Endothelial cell (in vitro differentiated cells): ENCODE results near the gene NECTIN1. TPM values are rescaled to one million over a fixed set of nuclear protein-coding genes. Genes with fewer than 3 reads are reported as not detected.

Experiments
- DNase-seq: peaks from one replicate; pipeline ENCODE4 v3.0.0; 2021; ENCODE audit warnings: low spot score
- H3K27ac Mint-ChIP-seq: one replicate; pipeline ENCODE4 v1.8.0; 2021; ENCODE audit warnings: mixed read lengths, inconsistent platforms; ENCODE audit not compliant: unreplicated experiment
- H3K27me3 Mint-ChIP-seq: one replicate; pipeline ENCODE4 v1.8.0; 2021; ENCODE audit warnings: mild to moderate bottlenecking, moderate library complexity, mixed read lengths, inconsistent platforms; ENCODE audit not compliant: unreplicated experiment
- H3K36me3 Mint-ChIP-seq: one replicate; pipeline ENCODE4 v1.8.0; 2021; ENCODE audit warnings: mild to moderate bottlenecking, low read depth, mixed read lengths, inconsistent platforms; ENCODE audit not compliant: unreplicated experiment
- H3K4me1 Mint-ChIP-seq: one replicate; pipeline ENCODE4 v1.8.0; 2021; ENCODE audit warnings: mild to moderate bottlenecking, mixed read lengths, inconsistent platforms; ENCODE audit not compliant: unreplicated experiment
- H3K4me3 Mint-ChIP-seq: one replicate; pipeline ENCODE4 v1.8.0; 2021; ENCODE audit warnings: mild to moderate bottlenecking, mixed read lengths, inconsistent platforms; ENCODE audit not compliant: unreplicated experiment
- H3K9me3 Mint-ChIP-seq: one replicate; pipeline ENCODE4 v1.8.0; 2021; ENCODE audit warnings: mixed read lengths, inconsistent platforms; ENCODE audit not compliant: unreplicated experiment
- CTCF ChIP-seq: fragments of 200-600 bp; sonication (generic); IDR thresholded peaks from one replicate; pipeline ENCODE4 v1.5.0; 2021; ENCODE audit warnings: antibody characterized with exemption; ENCODE audit not compliant: unreplicated experiment
- total RNA-seq: library from RNA; stranded (reverse); fragmentation: NEBNext Ultra II Directional; extraction: Animal tissue kit (Norgen Biotek cat#: 25700); gene quantifications from one replicate; pipeline ENCODE4 v1.2.1, GENCODE V29; 2021; ENCODE audit not compliant: unreplicated experiment

Gene NECTIN1
- total RNA-seq, 1 donor from 2014 or later, result 17.9 TPM

DNA sequence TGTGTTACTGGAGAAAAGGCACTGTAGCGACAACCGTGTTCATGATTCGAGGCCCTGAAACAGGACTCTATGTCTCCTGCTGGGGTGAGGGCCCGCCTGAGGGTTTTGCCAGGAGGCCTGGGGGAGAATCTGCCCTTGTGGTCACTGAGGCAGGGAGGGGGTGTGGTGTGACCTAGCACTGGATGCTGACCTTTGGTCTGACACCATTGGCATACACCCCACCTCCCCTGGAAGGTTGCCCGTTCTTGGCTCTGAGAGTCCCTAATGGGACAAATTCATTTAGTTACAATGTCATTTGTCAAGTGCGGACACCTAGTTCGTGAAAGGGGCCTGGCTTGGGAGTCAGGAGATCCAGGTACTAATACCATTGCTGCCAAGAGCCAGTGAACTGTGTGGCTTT is 29.0 kb downstream of the NECTIN1 start:
- no peaks in the 10 kb centered on the region for H3K36me3 Mint-ChIP-seq

DNA sequence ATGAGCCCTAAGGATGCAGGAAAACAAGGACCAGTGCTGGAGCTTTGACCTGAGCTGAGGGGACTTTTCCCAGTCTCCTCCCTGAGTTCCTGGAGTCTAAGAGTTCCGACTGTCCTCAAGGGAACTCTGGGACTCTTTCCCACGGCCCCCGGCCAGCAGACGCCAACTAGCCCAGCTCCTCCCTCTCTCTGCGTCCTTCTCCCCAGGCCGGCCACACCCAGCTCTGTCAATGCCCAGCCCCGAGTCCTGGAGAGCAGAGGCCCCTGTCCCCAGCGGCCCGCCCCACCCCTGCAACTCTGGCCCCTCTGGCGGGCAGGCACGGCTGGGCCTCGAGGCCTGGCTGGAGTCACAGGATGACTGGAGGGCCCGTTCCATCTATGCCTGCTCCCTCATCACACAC is 29.8 kb downstream of the NECTIN1 start:
- peaks cover 2% of the 10 kb centered on the region for H3K27me3 Mint-ChIP-seq
- H3K27ac Mint-ChIP-seq, result no peak overlapping the region
- TF ChIP-seq CTCF, result no peak
- no peaks in the 10 kb centered on the region for H3K9me3 Mint-ChIP-seq
- H3K4me3 Mint-ChIP-seq, result no peak overlapping the region
- no peaks in the 10 kb centered on the region for H3K36me3 Mint-ChIP-seq
- DNase-seq, result no peak
- H3K4me1 Mint-ChIP-seq, result no peaks in the 10 kb centered on the region

More for the DNA sequence above, 29.0 kb downstream of the NECTIN1 start:
- Mint-ChIP-seq H3K4me1 (no peaks in the 10 kb centered on the region), H3K27me3 (peaks cover 2% of the 10 kb centered on the region), H3K9me3 (no peaks in the 10 kb centered on the region), H3K4me3 (no peak overlapping the region), H3K27ac (no peak overlapping the region)
- no peak for TF ChIP-seq CTCF
- DNase-seq, result no peak

GRCh38 chr11:119697882-119698281 is 31.1 kb downstream of the NECTIN1 start:
- DNase-seq, result no peak
- H3K27me3 Mint-ChIP-seq, result peaks cover 2% of the 10 kb centered on the region
- H3K9me3 Mint-ChIP-seq, result no peaks in the 10 kb centered on the region
- no peaks in the 10 kb centered on the region for H3K4me1 Mint-ChIP-seq
- no peak overlapping the region for H3K27ac Mint-ChIP-seq
- no peak for TF ChIP-seq CTCF
- H3K36me3 Mint-ChIP-seq, result no peaks in the 10 kb centered on the region
- no peak overlapping the region for H3K4me3 Mint-ChIP-seq

- Mint-ChIP-seq H3K27me3 (peaks cover 2% of the 10 kb centered on the region), H3K36me3 (no peaks in the 10 kb centered on the region), H3K9me3 (no peaks in the 10 kb centered on the region), H3K27ac (no peak overlapping the region), H3K4me3 (no peak overlapping the region), H3K4me1 (no peaks in the 10 kb centered on the region)
- no peak for TF ChIP-seq CTCF
- no peak for DNase-seq
Observed at GRCh38 chr11:119697445-119697844, 31.6 kb downstream of the NECTIN1 start.

DNA sequence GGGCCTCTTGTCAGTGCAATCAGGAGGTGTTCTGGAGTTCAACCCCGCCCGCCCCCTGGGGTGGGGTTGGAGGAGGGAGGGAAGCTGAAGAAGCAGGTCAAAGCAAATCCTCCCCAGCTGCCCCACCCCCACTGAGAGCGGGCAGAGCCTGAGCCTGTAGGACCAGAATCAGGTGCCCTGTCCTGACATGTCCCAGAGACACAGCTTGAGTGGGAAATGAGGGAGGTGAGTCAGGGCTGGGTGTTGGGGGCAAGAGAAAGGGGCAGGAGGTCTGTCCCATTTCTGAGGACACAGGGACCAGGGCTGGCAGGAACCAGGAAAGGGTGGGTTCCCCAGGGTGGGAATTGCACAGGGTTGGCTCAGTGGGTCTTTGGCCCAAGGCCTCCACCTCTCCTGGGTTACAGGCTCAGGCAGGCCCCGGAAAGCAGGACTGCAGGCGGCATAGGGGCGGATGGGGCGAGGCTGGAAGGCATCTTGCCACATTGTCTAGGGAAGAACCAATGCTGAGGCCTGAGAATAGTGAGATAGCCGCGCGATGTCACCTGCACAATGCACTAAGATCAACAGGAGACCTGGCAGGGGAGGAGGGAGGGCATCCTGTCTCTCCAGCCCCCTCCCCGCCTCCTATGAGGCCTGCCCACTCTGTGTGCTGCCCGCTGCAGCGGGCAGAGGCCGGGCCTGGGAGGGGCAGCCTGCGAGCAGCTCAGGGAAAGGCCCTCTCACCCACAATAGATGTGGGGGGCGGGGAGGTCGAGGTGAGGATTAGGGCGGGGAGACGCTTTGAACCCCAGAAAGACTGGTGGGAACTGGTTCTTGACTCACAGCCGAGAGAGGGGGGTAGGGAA is 32.4 kb downstream of the NECTIN1 start:
- TF ChIP-seq CTCF, result no peak
- Mint-ChIP-seq H3K27ac (no peak overlapping the region), H3K27me3 (peaks cover 2% of the 10 kb centered on the region), H3K4me1 (no peaks in the 10 kb centered on the region), H3K4me3 (no peak overlapping the region), H3K36me3 (no peaks in the 10 kb centered on the region), H3K9me3 (no peaks in the 10 kb centered on the region)
- DNase-seq, result no peak
